Measurements from ENCODE around the gene ZNRF1.
"Not testable (repeated sequence)": the region's sequence is repeated elsewhere in the genome, so short reads cannot be mapped to it uniquely, and the experiment has no call there.

Gene ZNRF1

DNA sequence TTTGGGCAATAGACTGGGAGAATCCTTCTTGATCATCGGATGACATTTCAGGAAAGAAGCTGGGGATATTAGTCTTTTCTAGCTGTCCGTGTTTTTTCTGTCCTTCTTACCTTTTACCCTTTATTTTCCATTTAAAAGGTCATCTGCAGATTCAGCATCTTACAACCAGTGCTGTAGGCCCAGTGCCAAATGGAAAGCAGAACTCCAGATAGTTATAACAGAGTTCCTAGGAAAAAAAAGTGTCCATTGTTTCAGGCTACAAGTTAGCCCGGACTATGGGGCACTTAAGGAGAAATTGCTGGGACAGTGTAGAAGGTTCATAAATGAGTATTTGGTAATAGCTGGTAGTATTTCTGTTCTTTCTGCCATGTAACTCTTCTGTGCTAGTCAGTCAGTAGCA is 89.4 kb downstream of the ZNRF1 start:
- Mint-ChIP-seq H3K36me3 (ENCODE audit: insufficient read depth) (peaks cover 2% of the 10 kb centered on the region), H3K27ac (no peak overlapping the region), H3K4me1 (ENCODE audit: low read depth in 2 of 2) (peaks cover 0 to 2% of the 10 kb centered on the region in 2 donors), H3K27me3 (no peaks in the 10 kb centered on the region), H3K9me3 (no peaks in the 10 kb centered on the region), H3K4me3 (no peak overlapping the region)
- DNase-seq (no peak), ATAC-seq (replicated peaks) (no peak)

DNA sequence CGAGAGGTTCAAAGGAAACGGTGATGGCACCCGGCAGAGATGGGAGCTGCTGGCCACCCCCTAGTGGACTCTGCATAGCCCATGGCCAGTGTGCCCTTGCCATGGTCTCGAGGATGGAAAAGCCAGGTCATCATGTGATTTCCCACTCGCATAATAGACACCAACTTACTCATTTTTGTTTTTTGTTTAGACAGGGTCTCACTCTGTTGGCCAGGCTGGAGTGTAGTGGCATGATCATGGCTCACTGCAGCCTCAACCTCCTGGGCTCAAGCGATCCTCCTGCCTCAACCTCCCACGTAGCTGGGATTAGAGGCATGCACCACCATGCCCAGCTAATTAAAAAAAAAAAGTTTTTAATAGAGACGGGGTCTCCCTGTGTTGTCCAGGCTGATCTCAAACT is 90.1 kb downstream of the ZNRF1 start:
- Mint-ChIP-seq H3K27me3 (no peaks in the 10 kb centered on the region), H3K27ac (no peak overlapping the region), H3K9me3 (no peaks in the 10 kb centered on the region), H3K4me1 (ENCODE audit: low read depth in 2 of 2) (peaks cover 0 to 2% of the 10 kb centered on the region in 2 donors), H3K36me3 (ENCODE audit: insufficient read depth) (peaks cover 2% of the 10 kb centered on the region), H3K4me3 (no peak overlapping the region)
- DNase-seq, result no peak
- ATAC-seq (replicated peaks), result no peak

DNA sequence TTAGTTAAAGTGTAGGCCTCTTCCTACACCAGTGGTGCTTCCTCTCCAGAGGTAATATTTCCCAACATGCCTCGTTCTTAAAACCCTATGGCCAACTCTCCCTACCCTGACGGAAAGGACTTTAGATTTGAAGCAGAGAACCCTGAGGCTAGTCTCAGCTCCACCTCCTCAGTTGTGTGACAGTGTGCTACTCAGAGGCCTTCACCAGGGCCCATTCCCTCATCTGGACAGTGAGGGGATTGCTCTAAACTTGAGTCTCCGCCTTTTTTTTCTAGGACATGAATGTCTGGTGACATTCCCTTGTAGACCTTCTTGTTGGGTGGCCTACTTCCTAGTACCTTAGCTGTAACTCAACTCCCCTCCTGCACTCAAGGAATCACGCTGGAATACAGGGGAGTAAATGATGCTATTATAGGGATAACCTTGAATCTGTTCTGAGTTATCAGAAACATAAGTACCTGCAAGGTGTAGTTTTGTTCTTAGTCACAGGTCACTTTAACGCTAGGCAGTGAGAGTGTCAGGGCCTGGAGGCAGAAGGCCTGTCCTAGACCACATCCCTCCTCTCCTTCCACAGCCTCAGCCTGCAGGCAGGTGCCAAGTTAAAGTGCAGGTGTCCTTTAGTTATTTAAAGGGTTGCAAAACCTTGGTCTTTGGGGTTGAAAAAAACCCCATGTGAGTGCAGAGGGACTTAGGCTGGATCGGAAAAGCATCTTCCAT is 90.8 kb downstream of the ZNRF1 start:
- no peak overlapping the region for H3K27ac Mint-ChIP-seq
- DNase-seq (no peak), ATAC-seq (replicated peaks) (no peak)
- H3K36me3 Mint-ChIP-seq (ENCODE audit: insufficient read depth), result peaks cover 2% of the 10 kb centered on the region
- H3K9me3 Mint-ChIP-seq, result no peaks in the 10 kb centered on the region
- H3K4me3 Mint-ChIP-seq, result no peak overlapping the region
- peaks cover 0 to 2% of the 10 kb centered on the region in 2 donors for H3K4me1 Mint-ChIP-seq (ENCODE audit: low read depth in 2 of 2)
- H3K27me3 Mint-ChIP-seq, result no peaks in the 10 kb centered on the region

DNA sequence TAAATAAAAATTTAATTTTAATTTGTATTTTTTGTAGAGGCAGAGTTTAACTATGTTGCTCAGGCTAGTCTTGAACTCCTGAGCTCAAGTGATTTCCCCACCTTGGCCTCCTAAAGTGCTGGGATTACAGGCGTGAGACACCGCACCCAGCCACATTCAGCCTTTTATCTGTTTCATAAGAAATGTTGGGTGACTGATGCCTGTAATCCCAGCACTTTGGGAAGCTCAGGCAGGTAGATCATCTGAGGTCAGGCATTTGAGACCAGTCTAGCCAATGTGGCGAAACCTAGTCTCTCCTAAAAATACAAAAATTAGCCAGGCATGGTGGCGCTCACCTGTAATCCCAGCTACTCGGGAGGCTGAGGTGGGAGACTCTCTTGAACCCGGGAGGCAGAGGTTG is 92.1 kb downstream of the ZNRF1 start:
- DNase-seq; H3K4me3 Mint-ChIP-seq; H3K27me3 Mint-ChIP-seq; H3K9me3 Mint-ChIP-seq; H3K27ac Mint-ChIP-seq; H3K36me3 Mint-ChIP-seq (ENCODE audit: insufficient read depth); H3K4me1 Mint-ChIP-seq (ENCODE audit: low read depth in 2 of 2); ATAC-seq (replicated peaks): not testable (repeated sequence)

DNA sequence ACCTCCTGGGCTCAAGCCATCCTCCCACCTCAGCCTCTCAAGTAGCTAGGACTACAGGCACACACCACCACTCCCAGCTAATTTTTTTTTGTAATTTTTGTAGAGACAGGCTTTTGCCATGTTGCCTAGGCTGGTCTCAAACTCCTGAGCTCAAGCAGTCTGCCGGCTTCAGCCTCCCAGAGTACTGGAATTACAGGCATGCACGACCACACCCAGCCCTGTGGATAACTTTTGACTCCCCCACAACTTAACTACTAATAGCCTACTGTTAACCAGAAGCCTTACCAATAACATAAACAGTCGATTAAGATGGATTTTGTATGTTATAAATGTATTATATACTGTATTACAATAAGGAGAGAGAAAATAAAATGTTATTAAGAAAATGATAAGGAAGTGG is 92.8 kb downstream of the ZNRF1 start:
- not testable (repeated sequence) for DNase-seq; H3K4me1 Mint-ChIP-seq (ENCODE audit: low read depth in 2 of 2); H3K27me3 Mint-ChIP-seq; H3K27ac Mint-ChIP-seq; H3K4me3 Mint-ChIP-seq; ATAC-seq (replicated peaks); H3K36me3 Mint-ChIP-seq (ENCODE audit: insufficient read depth); H3K9me3 Mint-ChIP-seq

DNA sequence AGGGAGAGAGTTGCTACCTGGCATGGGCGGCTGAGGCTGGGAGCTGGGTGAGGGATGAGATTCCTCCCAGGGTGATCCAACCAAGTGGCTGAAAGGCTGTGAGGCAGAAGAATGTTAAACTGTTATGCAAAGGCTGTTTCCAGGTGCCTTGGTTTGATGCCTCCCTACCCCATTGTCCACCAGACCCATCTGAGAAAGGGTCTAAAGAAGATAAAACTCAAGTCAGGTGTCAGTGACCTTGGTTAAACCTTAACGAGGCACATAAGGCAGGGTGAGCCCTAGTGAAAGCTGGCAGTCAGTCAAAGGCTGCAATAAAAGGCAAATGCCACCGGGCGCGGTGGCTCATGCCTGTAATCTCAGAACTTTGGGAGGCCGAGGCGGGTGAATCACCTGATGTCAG is 94.0 kb downstream of the ZNRF1 start:
- Mint-ChIP-seq H3K4me1 (ENCODE audit: low read depth in 2 of 2) (peaks cover 0 to 6% of the 10 kb centered on the region in 2 donors), H3K27ac (no peak overlapping the region), H3K9me3 (no peaks in the 10 kb centered on the region), H3K27me3 (no peaks in the 10 kb centered on the region), H3K4me3 (no peak overlapping the region), H3K36me3 (ENCODE audit: insufficient read depth) (peaks cover 2% of the 10 kb centered on the region)
- no peak for DNase-seq
- no peak for ATAC-seq (replicated peaks)

DNA sequence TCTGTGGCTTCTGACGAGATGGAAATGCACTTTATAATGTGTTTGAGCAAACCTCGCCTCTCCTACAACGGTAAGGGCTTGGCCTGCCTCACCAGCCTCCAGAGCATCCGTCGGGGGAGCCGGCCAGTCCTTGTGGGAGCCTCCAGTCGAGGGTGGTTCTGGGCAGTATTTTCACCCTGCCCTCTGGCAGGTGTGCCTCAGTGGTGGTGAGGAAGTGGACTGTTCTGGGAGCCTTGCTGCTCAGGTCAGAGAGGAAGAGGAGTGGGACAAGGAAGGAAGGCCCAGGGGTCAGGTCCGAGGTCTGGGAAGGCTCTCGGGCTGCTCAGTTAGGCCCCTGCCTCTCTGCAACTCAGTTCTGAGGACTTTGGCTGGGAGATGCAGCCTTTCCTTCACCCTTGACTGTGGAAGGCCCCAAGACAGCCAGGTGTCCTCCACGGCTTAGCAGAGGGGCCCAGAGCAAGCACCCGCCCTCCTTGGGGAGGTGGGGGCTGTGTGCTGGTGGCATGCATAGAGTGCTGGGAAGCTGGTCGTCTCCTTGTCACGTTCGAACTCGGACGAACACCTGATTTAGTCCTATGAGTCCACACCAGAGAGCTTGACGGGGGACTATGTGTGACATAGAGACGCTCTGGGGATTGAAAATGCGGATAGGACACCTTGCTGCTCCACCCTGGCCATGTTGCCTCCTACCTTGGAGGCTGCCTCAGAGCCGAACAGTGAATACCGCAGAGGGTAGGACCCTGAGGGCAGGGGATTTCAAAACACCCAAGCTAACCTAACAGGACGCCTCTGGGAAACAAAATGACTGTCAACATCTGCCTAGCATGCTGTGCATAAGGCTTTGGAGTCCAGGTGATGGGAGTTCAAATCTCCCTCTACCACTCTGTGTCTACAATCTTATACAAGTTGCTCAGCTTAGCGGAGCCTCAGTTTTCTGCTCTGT is 95.0 kb downstream of the ZNRF1 start:
- Mint-ChIP-seq H3K27ac (no peak overlapping the region), H3K36me3 (ENCODE audit: insufficient read depth) (peaks cover 6% of the 10 kb centered on the region), H3K4me1 (ENCODE audit: low read depth in 2 of 2) (peaks cover 0 to 15% of the 10 kb centered on the region in 2 donors), H3K4me3 (no peak overlapping the region), H3K27me3 (no peaks in the 10 kb centered on the region), H3K9me3 (no peaks in the 10 kb centered on the region)
- DNase-seq, result no peak
- ATAC-seq (replicated peaks), result no peak

DNA sequence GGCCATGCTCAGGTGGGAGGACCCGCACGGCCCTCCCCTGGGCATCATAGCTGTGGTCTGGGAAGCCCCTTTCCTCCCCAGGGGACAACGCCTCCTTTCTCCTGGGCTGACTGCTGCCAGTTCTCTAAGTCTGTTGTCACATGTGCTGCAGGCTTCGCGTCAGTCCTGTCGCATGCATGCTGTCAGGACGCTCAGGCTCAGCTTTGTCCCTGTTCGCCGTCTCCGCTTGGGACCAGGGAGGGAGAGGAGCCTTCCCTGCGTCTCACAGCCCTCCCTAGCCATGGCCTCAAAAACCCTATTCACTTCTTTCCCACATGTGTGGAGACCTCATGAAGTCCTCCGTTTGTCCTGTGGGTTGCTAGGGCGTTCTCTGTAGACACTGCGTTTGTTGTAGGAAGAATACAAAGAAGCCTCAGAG is 96.4 kb downstream of the ZNRF1 start:
- no peaks in the 10 kb centered on the region for H3K27me3 Mint-ChIP-seq
- ATAC-seq (replicated peaks) (no peak), DNase-seq (no peak)
- H3K27ac Mint-ChIP-seq, result peak overlapping the region in 1 of 2 donors; percentile 59
- H3K4me3 Mint-ChIP-seq, result no peak overlapping the region
- H3K36me3 Mint-ChIP-seq (ENCODE audit: insufficient read depth), result peaks cover 8% of the 10 kb centered on the region
- no peaks in the 10 kb centered on the region for H3K9me3 Mint-ChIP-seq
- H3K4me1 Mint-ChIP-seq (ENCODE audit: low read depth in 2 of 2), result peaks cover 3 to 26% of the 10 kb centered on the region in 2 donors

DNA sequence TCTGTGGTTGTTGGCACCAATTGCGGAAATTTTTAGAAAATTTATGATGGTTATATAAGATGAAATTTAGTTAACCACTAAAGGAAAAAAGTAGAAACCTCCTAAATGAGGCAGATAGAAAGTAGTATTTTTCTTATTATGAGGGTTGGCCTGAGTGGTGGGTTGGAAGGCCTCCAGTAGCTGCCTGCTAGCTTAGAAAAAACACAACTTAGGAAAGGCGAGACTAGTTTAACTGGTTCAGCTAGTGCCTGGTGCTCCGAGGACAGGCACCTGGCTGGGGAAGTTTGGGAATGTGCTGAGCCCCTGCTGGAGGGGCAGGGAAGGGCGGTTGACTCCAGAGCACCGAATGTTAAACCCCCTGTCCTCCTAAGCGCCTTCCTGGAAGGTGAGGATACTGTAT is 97.8 kb downstream of the ZNRF1 start:
- DNase-seq (no peak), ATAC-seq (replicated peaks) (no peak)
- peak overlapping the region; percentile 81 to 93 for H3K27ac Mint-ChIP-seq
- H3K9me3 Mint-ChIP-seq, result no peaks in the 10 kb centered on the region
- H3K4me3 Mint-ChIP-seq, result no peak overlapping the region
- peaks cover 8% of the 10 kb centered on the region for H3K36me3 Mint-ChIP-seq (ENCODE audit: insufficient read depth)
- H3K27me3 Mint-ChIP-seq, result no peaks in the 10 kb centered on the region
- H3K4me1 Mint-ChIP-seq (ENCODE audit: low read depth in 2 of 2), result peaks cover 7 to 29% of the 10 kb centered on the region in 2 donors

DNA sequence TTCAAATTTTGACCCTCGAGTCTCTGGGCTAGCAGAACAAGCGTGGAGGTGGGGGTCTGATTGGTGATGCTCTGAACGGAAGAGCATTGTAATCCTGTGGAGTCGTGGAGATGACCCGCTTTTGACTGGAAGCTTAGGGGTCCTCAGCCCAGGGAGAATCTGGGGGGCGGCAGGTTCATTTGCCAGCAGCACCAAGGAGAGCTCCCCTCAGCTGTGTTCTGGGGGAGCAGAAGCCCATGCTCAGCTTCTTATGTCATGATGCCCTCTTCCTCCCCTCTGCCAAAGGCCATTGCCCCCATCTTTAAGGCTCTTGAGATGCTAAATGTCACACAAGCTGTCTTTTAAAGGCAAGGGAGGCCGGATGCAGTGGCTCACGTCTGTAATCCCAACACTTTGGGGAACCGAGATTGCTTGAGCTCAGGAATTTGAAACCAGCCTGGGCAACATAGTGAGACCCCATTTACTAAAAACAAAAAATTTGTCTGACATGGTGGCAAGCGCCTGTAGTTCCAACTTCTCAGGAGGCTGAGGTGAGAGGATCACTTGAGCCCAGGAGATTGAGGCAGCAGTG is 98.5 kb downstream of the ZNRF1 start:
- Mint-ChIP-seq H3K4me1 (ENCODE audit: low read depth in 2 of 2) (peaks cover 7 to 29% of the 10 kb centered on the region in 2 donors), H3K4me3 (no peak overlapping the region), H3K27me3 (no peaks in the 10 kb centered on the region), H3K9me3 (no peaks in the 10 kb centered on the region), H3K27ac (peak overlapping the region; percentile 31 to 93), H3K36me3 (ENCODE audit: insufficient read depth) (peaks cover 8% of the 10 kb centered on the region)
- DNase-seq, result no peak
- ATAC-seq (replicated peaks), result no peak

DNA sequence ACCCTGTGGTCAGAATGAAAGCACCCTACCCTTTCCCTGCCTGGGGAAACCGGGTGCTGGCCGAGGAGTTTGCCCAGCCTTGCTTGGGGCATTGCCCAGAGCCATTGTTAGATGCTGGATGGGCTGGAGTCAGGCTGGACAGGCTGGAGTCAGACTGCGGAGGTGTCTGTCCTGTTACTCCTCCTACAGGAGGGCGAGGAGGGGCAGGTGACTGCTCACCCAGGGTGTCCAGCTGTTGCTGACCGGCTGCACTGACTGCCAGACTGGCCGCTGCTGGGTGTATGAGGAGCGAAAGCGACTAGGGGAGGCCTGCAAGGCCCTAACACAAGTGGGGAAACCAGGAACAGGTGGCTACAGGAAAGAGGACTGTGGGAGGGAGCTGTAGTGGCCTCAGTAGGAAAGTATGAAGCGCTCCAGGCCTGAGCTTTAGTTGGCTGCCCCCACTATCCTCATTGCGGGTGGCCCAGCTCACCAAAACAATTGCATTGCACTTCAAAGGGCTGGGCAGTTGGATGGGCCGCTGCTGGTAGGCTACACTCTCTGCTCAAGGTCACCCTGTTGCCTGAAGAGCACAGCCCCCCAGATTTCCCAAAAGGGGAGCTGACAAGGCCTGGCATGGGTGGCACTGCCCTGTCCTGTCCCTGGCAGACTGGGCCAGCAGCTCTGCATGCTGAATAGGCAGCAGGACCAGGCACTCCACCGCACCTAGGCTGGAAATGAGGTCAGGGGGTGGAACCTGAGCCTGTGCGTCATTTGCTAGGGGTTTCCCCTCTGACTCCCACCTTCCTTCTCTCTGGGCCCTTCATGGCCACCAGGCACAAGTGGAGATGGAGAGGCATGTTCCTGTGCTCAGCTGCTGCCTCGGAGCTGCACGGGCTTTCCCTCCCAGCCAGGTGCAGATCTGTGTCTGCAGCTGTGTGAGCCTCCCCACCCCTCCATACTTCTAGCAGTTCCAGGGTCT is 99.4 kb downstream of the ZNRF1 start:
- ATAC-seq (replicated peaks) (peak; percentile 95), DNase-seq (peak; percentile 48 to 71 (median 69))
- peaks cover 8% of the 10 kb centered on the region for H3K36me3 Mint-ChIP-seq (ENCODE audit: insufficient read depth)
- H3K9me3 Mint-ChIP-seq, result no peaks in the 10 kb centered on the region
- peaks cover 7 to 35% of the 10 kb centered on the region in 2 donors for H3K4me1 Mint-ChIP-seq (ENCODE audit: low read depth in 2 of 2)
- H3K27ac Mint-ChIP-seq, result peak overlapping the region; percentile 82 to 91
- peak overlapping the region; percentile 16 to 71 for H3K4me3 Mint-ChIP-seq
- no peaks in the 10 kb centered on the region for H3K27me3 Mint-ChIP-seq

DNA sequence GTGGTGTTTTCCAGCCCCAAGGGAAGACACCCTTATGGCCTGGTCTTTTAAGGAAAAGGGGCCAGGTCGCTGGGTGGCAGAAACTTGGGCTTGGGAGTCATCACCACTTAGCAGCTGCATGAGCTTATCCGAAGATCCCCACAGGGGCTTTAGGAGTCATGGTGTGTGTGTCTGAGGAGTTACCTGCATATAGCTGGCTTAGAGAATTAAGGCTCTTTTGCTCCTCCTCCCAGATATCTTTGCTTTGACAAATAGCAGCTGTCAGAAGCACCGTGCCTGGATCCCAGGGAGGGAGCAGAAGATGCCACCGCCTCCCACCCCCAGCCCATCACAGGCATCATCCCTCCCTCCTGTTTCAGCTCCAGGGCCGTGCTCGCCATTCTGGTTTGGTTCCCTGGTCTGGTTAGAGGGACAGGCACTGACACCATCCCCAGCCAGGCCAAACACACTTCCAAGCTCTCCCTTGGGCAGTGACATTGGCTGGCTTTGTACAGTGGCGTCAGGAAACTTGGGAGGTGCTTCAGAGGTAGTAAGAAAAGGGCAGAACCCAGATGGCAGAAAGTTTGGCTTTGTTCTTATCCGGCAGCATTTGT is 100.3 kb downstream of the ZNRF1 start:
- Mint-ChIP-seq H3K9me3 (peaks cover 0 to 2% of the 10 kb centered on the region in 2 donors), H3K27me3 (no peaks in the 10 kb centered on the region), H3K36me3 (ENCODE audit: insufficient read depth) (peaks cover 8% of the 10 kb centered on the region), H3K4me1 (ENCODE audit: low read depth in 2 of 2) (peaks cover 7 to 35% of the 10 kb centered on the region in 2 donors), H3K4me3 (peak overlapping the region; percentile 38 to 71), H3K27ac (peak overlapping the region; percentile 82 to 91)
- no peak for ATAC-seq (replicated peaks)
- no peak for DNase-seq
